Hematopoietic multipotent progenitor cell treated with erythropoietin and hydrocortisone succinate and interleukin-3 and kit ligand, for 4 days (in vitro differentiated cells): ENCODE measurements around the gene PAPOLB.

Source experiments
- DNase-seq: peaks from one replicate; pipeline ENCODE4 v3.0.0-alpha.2; 2015

PAPOLB gene

GRCh38 chr7:4840079-4840501, 21.7 kb downstream of the PAPOLB start:
- no peak for DNase-seq

GRCh38 chr7:4838626-4839334, 23.1 kb downstream of the PAPOLB start:
- DNase-seq = no peak

GRCh38 chr7:4837803-4838625, 23.8 kb downstream of the PAPOLB start:
- no peak for DNase-seq

GRCh38 chr7:4837041-4837802, 24.6 kb downstream of the PAPOLB start:
- DNase-seq = peak; percentile 20

GRCh38 chr7:4836206-4836661, 25.6 kb downstream of the PAPOLB start:
- no peak for DNase-seq

GRCh38 chr7:4835398-4836205, 26.2 kb downstream of the PAPOLB start:
- DNase-seq = no peak

- DNase-seq = no peak
These were observed 27.0 kb downstream of the PAPOLB start for GRCh38 chr7:4834601-4835397.

GRCh38 chr7:4833691-4834600, 27.9 kb downstream of the PAPOLB start:
- no peak for DNase-seq

- DNase-seq = no peak
These were observed 28.7 kb downstream of the PAPOLB start for GRCh38 chr7:4833176-4833575.

GRCh38 chr7:4832711-4833110, 29.1 kb downstream of the PAPOLB start:
- DNase-seq = no peak

- no peak for DNase-seq
These were observed 29.9 kb downstream of the PAPOLB start for GRCh38 chr7:4831723-4832495.

- peak; percentile 93 for DNase-seq
These were observed 31.7 kb downstream of the PAPOLB start for GRCh38 chr7:4830176-4830575.

GRCh38 chr7:4828720-4829383, 33.0 kb downstream of the PAPOLB start:
- no peak for DNase-seq

- no peak for DNase-seq
These were observed 36.7 kb downstream of the PAPOLB start for GRCh38 chr7:4825081-4825480.

GRCh38 chr7:4824120-4824775, 37.6 kb downstream of the PAPOLB start:
- no peak for DNase-seq

GRCh38 chr7:4823441-4824119, 38.2 kb downstream of the PAPOLB start:
- no peak for DNase-seq

GRCh38 chr7:4822677-4823076, 39.2 kb downstream of the PAPOLB start:
- no peak for DNase-seq

- DNase-seq = no peak
These were observed 40.8 kb downstream of the PAPOLB start for GRCh38 chr7:4820967-4821471.
